Effector memory CD4-positive, alpha-beta T cell (primary cell): ENCODE measurements around the gene SUPT3H.
"Not testable (repeated sequence)": the region's sequence is repeated elsewhere in the genome, so short reads cannot be mapped to it uniquely, and the experiment has no call there.

Source experiments
- DNase-seq, 3 donors: peaks; one replicate each; pipeline ENCODE4 v3.0.0-alpha.2; 2020
- H3K27ac ChIP-seq: 2 replicates; pipeline ENCODE4 v1.7.0; 2013; ENCODE audit warnings: mild to moderate bottlenecking, low read length, moderate library complexity; ENCODE audit not compliant: insufficient read depth, poor library complexity, severe bottlenecking
- H3K27me3 ChIP-seq: replicated peaks from 2 replicates; pipeline ENCODE4 v1.7.0; 2013; ENCODE audit warnings: mild to moderate bottlenecking, low read length; ENCODE audit not compliant: insufficient read depth, control insufficient read depth, poor library complexity, severe bottlenecking
- H3K36me3 ChIP-seq: 2 replicates; pipeline ENCODE4 v1.7.0; 2013; ENCODE audit warnings: mild to moderate bottlenecking, low read length, moderate library complexity; ENCODE audit not compliant: control insufficient read depth, insufficient read depth
- H3K4me1 ChIP-seq: 2 replicates; pipeline ENCODE4 v1.7.0; 2013; ENCODE audit warnings: low read length, mild to moderate bottlenecking; ENCODE audit not compliant: control insufficient read depth, insufficient read depth, poor library complexity, severe bottlenecking
- H3K4me3 ChIP-seq: 2 replicates; pipeline ENCODE4 v1.7.0; 2013; ENCODE audit warnings: low read length, low read depth, mild to moderate bottlenecking; ENCODE audit not compliant: insufficient read depth, poor library complexity, severe bottlenecking
- H3K9me3 ChIP-seq: 2 replicates; pipeline ENCODE4 v1.7.0; 2013; ENCODE audit warnings: mild to moderate bottlenecking, low read length, moderate library complexity; ENCODE audit not compliant: control insufficient read depth

The SUPT3H gene

DNA sequence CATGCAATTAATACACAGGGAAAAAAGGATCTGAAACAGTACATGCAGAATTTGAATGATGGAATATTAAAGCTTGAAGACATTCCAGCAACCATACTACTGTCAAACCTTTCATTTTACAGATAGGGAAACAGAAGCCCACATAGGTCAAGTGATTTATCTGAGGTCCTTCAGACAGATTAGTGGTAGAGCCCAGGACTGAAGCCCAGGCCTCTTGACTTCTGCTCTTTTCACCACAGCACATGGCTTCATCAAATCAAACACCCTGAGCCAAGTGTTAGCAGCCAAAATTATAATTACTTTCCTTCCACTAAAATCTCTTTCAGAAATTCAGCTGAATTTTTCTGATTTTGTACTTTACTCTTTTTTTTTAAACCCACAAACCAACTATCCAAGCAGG, 485.2 kb downstream of the SUPT3H start:
- Histone ChIP-seq H3K4me3 (no peak overlapping the region), H3K27ac (no peak overlapping the region), H3K9me3 (no peaks in the 10 kb centered on the region), H3K4me1 (no peaks in the 10 kb centered on the region), H3K27me3 (no peaks in the 10 kb centered on the region), H3K36me3 (no peaks in the 10 kb centered on the region)
- no peak for DNase-seq

DNA sequence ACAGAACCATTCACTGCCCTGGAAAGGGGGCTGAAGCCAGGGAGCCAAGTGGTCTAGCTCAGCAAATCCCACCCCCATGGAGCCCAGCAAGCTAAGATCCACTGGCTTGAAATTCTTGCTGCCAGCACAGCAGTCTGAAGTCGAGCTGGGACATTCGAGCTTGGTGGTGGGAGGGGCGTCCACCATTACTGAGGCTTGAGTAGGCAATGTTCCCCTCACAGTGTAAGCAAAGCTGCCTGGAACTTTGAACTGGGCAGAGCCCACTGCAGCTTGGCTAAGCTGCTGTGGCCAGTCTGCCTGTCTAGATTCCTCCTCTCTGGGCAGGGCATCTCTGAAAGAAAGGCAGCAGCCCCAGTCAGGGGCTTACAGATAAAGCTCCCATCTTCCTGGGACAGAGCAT, 498.7 kb downstream of the SUPT3H start:
- H3K36me3 ChIP-seq, H3K4me3 ChIP-seq, H3K4me1 ChIP-seq, H3K27ac ChIP-seq, H3K9me3 ChIP-seq, DNase-seq, H3K27me3 ChIP-seq: not testable (repeated sequence)

GRCh38 chr6:44876638-44877037, 501.1 kb downstream of the SUPT3H start:
- H3K9me3 ChIP-seq, H3K36me3 ChIP-seq, DNase-seq, H3K4me3 ChIP-seq, H3K4me1 ChIP-seq, H3K27ac ChIP-seq, H3K27me3 ChIP-seq: not testable (repeated sequence)

DNA sequence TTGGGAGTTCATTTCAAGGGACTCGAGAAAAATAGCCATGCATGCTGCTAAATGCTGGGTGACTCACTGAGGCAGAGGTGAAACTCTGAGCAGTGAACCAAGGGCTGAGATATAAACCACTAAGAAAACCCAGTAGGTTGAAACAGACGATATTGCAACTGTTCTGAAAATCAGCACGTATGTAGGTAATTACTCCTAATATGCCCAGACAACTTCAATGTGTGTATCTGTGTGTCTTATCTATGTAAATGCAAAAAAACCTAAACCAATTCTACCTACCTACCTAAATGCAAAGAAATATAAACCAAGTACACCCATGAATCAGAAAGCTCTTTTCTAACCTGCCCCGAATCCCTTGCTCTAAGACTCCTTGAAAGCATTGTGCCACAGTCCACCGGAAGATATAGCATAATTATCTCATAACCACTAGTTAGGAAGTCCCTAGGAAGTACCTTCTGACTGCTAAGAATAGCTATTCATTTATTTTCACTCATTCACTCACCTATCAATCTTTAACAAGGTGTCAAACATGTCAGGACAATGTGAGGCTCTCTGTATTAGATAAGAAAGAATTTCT, 508.3 kb downstream of the SUPT3H start:
- Histone ChIP-seq H3K9me3 (no peaks in the 10 kb centered on the region), H3K4me3 (no peak overlapping the region), H3K36me3 (peaks cover 7% of the 10 kb centered on the region), H3K27me3 (no peaks in the 10 kb centered on the region), H3K4me1 (no peaks in the 10 kb centered on the region), H3K27ac (no peak overlapping the region)
- DNase-seq, result no peak

DNA sequence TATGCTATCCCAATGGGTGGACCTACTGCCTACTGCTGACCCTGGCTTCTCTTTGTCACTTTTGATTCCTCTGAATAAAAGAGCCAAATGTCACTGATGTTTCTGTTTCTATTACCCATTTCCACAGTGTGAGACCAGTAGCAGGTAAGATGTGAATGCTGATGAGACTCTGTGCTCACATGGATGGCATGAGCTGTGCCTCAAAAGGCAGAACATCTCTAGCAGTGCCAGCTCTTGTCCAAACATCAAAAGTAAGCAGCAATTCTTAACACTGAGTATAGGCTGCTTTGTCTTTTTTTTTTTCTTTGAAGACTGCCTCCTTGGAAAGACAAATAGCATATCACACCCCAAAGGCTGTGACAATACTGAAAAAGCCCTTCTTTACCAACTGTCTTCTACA, 508.8 kb downstream of the SUPT3H start:
- Histone ChIP-seq H3K27me3 (no peaks in the 10 kb centered on the region), H3K9me3 (no peaks in the 10 kb centered on the region), H3K27ac (no peak overlapping the region), H3K36me3 (peaks cover 7% of the 10 kb centered on the region), H3K4me3 (no peak overlapping the region), H3K4me1 (no peaks in the 10 kb centered on the region)
- DNase-seq, result no peak

- H3K36me3 ChIP-seq, result peaks cover 7% of the 10 kb centered on the region
- no peak overlapping the region for H3K4me3 ChIP-seq
- H3K4me1 ChIP-seq, result no peaks in the 10 kb centered on the region
- H3K27me3 ChIP-seq, result no peaks in the 10 kb centered on the region
- no peaks in the 10 kb centered on the region for H3K9me3 ChIP-seq
- no peak overlapping the region for H3K27ac ChIP-seq
- no peak for DNase-seq
Measured at GRCh38 chr6:44868335-44868668, 509.4 kb downstream of the SUPT3H start.

DNA sequence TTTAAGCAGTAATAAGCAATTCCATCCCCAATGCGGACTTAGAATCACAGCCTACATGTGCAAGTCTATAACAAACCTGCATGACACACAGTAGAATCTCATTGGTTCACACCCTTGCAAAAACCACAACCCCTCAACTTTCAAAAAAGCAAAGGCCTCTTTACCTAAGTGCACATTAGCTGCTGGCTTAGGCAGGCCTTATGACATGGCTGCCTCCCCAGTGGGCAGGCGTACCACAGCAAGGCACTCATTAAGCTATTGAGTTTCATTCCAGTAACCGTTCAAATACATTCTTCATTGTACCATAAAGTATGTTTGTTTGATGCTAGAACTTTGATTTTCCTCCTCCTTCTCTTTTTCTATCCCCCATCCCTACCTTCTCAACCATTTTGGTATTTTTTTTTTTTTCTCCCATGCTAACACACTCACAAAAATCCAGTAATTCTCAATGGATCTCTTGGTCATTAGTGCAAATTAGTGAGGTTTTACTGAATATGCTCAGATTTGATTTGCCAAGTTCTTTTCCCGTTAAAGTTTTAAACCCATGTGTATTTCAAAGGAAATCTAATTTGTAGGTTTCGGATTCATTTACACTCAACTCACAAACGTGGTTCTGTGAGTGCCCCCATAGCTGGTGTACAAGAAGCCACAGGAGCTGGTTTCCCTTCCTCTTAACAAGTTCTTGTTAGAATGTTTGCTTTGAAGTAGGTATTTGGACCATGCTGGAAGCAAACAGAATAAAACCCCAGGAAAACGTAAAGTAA, 510.0 kb downstream of the SUPT3H start:
- H3K27ac ChIP-seq, result no peak overlapping the region
- H3K4me3 ChIP-seq, result no peak overlapping the region
- DNase-seq, result no peak
- no peaks in the 10 kb centered on the region for H3K4me1 ChIP-seq
- H3K36me3 ChIP-seq, result peaks cover 7% of the 10 kb centered on the region
- H3K9me3 ChIP-seq, result no peaks in the 10 kb centered on the region
- H3K27me3 ChIP-seq, result no peaks in the 10 kb centered on the region

- H3K36me3 ChIP-seq, H3K4me3 ChIP-seq, H3K27me3 ChIP-seq: not testable (repeated sequence)
Measured at GRCh38 chr6:44865184-44865583, 512.5 kb downstream of the SUPT3H start.

GRCh38 chr6:44859901-44860410, 517.8 kb downstream of the SUPT3H start:
- Histone ChIP-seq H3K4me1 (no peaks in the 10 kb centered on the region), H3K9me3 (no peaks in the 10 kb centered on the region), H3K27me3 (no peaks in the 10 kb centered on the region), H3K36me3 (no peaks in the 10 kb centered on the region), H3K27ac (no peak overlapping the region), H3K4me3 (no peak overlapping the region)
- no peak for DNase-seq

More at GRCh38 chr6:44865184-44865583, 512.5 kb downstream of the SUPT3H start:
- not testable (repeated sequence) for H3K27ac ChIP-seq, H3K4me1 ChIP-seq, DNase-seq, H3K9me3 ChIP-seq

DNA sequence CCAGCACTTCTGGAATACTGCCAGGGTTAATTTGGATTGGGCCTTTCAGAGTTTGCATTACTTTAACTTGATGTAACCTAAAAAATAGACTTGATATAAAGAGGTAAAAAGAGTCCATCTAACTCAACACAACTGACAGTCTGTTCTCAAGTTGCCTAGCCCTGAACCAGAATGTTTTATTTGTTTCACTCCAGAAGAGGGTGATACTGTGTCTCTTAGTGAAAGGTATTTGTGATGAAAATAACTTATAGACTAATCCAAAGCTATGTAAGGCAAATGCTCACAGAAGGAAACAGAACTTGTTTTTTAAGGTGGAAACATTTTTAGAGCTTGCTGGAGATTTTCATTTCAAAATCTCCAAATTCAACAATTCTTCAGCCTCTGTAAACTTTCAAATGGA, 518.7 kb downstream of the SUPT3H start:
- Histone ChIP-seq H3K9me3 (no peaks in the 10 kb centered on the region), H3K27ac (no peak overlapping the region), H3K36me3 (no peaks in the 10 kb centered on the region), H3K4me1 (no peaks in the 10 kb centered on the region), H3K4me3 (no peak overlapping the region), H3K27me3 (no peaks in the 10 kb centered on the region)
- no peak for DNase-seq
